ENCODE data around the gene SPRR3. TPM values are rescaled to one million over a fixed set of nuclear protein-coding genes. Genes with fewer than 3 reads are reported as not detected.

The SPRR3 gene
- total RNA-seq, 4 donors from 2014 or later, result not detected

- H3K4me3 ChIP-seq (ENCODE audit: low read depth, poor library complexity, severe bottlenecking), result no peak overlapping the region
- TF ChIP-seq POLR2A (IDR thresholded peaks at IDR 0.05) (no peak), CTCF (IDR thresholded peaks at IDR 0.05) (no peak)
- no peak for DNase-seq (ENCODE audit: low spot score in 2 of 2)
- intact Hi-C loops (cut with DNase I; ENCODE audit: low total_unique reads), result no loop called here
- WGBS, 2 donors, result 78 to 89% methylated on average over 1 of the region's 1 CpG
These were observed 22.9 kb downstream of the SPRR3 start for GRCh38 chr1:153024413-153024812.

GRCh38 chr1:153025797-153026196 lies 24.2 kb downstream of the SPRR3 start:
- no peak overlapping the region for H3K4me3 ChIP-seq (ENCODE audit: low read depth, poor library complexity, severe bottlenecking)
- DNase-seq (ENCODE audit: low spot score in 2 of 2), result no peak
- WGBS, 2 donors, result 55 to 59% methylated on average over 1 of the region's 1 CpG
- intact Hi-C loops (cut with DNase I; ENCODE audit: low total_unique reads), result no loop called here
- TF ChIP-seq CTCF (IDR thresholded peaks at IDR 0.05), result no peak
- no peak for TF ChIP-seq POLR2A (IDR thresholded peaks at IDR 0.05)

- DNase-seq (ENCODE audit: low spot score in 2 of 2), result no peak
- 60 to 62% methylated on average over 1 of the region's 1 CpG for WGBS, 2 donors
- no peak overlapping the region for H3K4me3 ChIP-seq (ENCODE audit: low read depth, poor library complexity, severe bottlenecking)
- intact Hi-C loops (cut with DNase I; ENCODE audit: low total_unique reads), result no loop called here
- TF ChIP-seq POLR2A (IDR thresholded peaks at IDR 0.05), result no peak
- TF ChIP-seq CTCF (IDR thresholded peaks at IDR 0.05), result no peak
These were observed 27.2 kb downstream of the SPRR3 start for GRCh38 chr1:153028766-153029165.

GRCh38 chr1:153030895-153031294 lies 29.3 kb downstream of the SPRR3 start, which contains the start of gene SPRR1B:
SPRR1B (plus strand) TSS chr1:153031203; CDS start chr1:153032346, 1,143 bp downstream.
- no peak within 1 kb of the TSS for H3K4me3 ChIP-seq (ENCODE audit: low read depth, poor library complexity, severe bottlenecking)
- intact Hi-C loops (cut with DNase I; ENCODE audit: low total_unique reads), result no loop called here
- no peak for DNase-seq (ENCODE audit: low spot score in 2 of 2)
- TF ChIP-seq POLR2A (IDR thresholded peaks at IDR 0.05) (no peak), CTCF (IDR thresholded peaks at IDR 0.05) (no peak)

GRCh38 chr1:153032073-153032472 lies 30.5 kb downstream of the SPRR3 start:
- no peak overlapping the region for H3K4me3 ChIP-seq (ENCODE audit: low read depth, poor library complexity, severe bottlenecking)
- TF ChIP-seq CTCF (IDR thresholded peaks at IDR 0.05) (no peak), POLR2A (IDR thresholded peaks at IDR 0.05) (no peak)
- DNase-seq (ENCODE audit: low spot score in 2 of 2), result no peak
- intact Hi-C loops (cut with DNase I; ENCODE audit: low total_unique reads), result no loop called here

- 34 to 57% methylated on average over 3 of the region's 3 CpGs for WGBS, 2 donors
- no peak overlapping the region for H3K4me3 ChIP-seq (ENCODE audit: low read depth, poor library complexity, severe bottlenecking)
- no peak for DNase-seq (ENCODE audit: low spot score in 2 of 2)
- intact Hi-C loops (cut with DNase I; ENCODE audit: low total_unique reads), result no loop called here
- TF ChIP-seq POLR2A (IDR thresholded peaks at IDR 0.05) (no peak), CTCF (IDR thresholded peaks at IDR 0.05) (no peak)
These were observed 31.2 kb downstream of the SPRR3 start for GRCh38 chr1:153032677-153033308.

Data from lower leg skin (tissue), 4 donors.